HL-60 (cell line): ENCODE results near the gene TAAR1.

Experiments used
- DNase-seq, 2 experiments: peaks; one replicate each; pipeline ENCODE4 v3.0.0-alpha.2; 2010 to 2020; ENCODE audit warnings: low read depth in 1 of 2, low spot score in 1 of 2
- H3K27ac ChIP-seq: fragments of 250-450 bp; sonication (Bioruptor Pico); replicated peaks from 2 replicates; pipeline ENCODE4 v1.5.1; 2020; ENCODE audit warnings: mild to moderate bottlenecking, moderate library complexity
- H3K27me3 ChIP-seq: fragments of 250-450 bp; sonication (Bioruptor Pico); 2 replicates; pipeline ENCODE4 v1.5.1; 2021; ENCODE audit warnings: mild to moderate bottlenecking, moderate library complexity; ENCODE audit not compliant: insufficient read depth, poor library complexity, severe bottlenecking
- H3K4me3 ChIP-seq: replicated peaks from 2 replicates; pipeline ENCODE4 v1.5.1; 2011; ENCODE audit warnings: mild to moderate bottlenecking, control low read depth, low read length; ENCODE audit not compliant: insufficient read depth
- CTCF ChIP-seq: IDR thresholded peaks from one replicate; pipeline ENCODE4 v1.5.1; 2011; ENCODE audit warnings: low read length, control low read depth, inconsistent platforms; ENCODE audit not compliant: insufficient read depth
- GABPA ChIP-seq: IDR thresholded peaks from 2 replicates; pipeline ENCODE4 v1.6.1; 2012; ENCODE audit warnings: low read depth
- POLR2AphosphoS5 ChIP-seq: IDR thresholded peaks from 2 replicates; pipeline ENCODE4 v1.6.1; 2012; ENCODE audit warnings: low read depth
- REST ChIP-seq: IDR thresholded peaks from 2 replicates; pipeline ENCODE4 v1.6.1; 2012; ENCODE audit warnings: low read depth; ENCODE audit not compliant: insufficient replicate concordance
- SPI1 ChIP-seq: IDR thresholded peaks from 2 replicates; pipeline ENCODE4 v1.6.1; 2012; ENCODE audit warnings: low read depth, mild to moderate bottlenecking, borderline replicate concordance

TAAR1 gene

GRCh38 chr6:132675002-132675401 is 16.0 kb upstream of the TAAR1 start:
- Histone ChIP-seq H3K4me3 (no peak overlapping the region), H3K27ac (no peak overlapping the region), H3K27me3 (no peaks in the 10 kb centered on the region)
- TF ChIP-seq SPI1 (no peak), CTCF (no peak), POLR2AphosphoS5 (no peak), REST (no peak), GABPA (no peak)
- no peak for DNase-seq

- no peak overlapping the region for H3K27ac ChIP-seq
- DNase-seq = no peak
- H3K27me3 ChIP-seq = no peaks in the 10 kb centered on the region
- no peak for TF ChIP-seq POLR2AphosphoS5
- TF ChIP-seq CTCF = no peak
- TF ChIP-seq GABPA = no peak
- no peak overlapping the region for H3K4me3 ChIP-seq
These were observed 14.6 kb upstream of the TAAR1 start for GRCh38 chr6:132673376-132674094.

- no peak overlapping the region for H3K4me3 ChIP-seq
- no peak for DNase-seq
These were observed 12.3 kb upstream of the TAAR1 start for GRCh38 chr6:132671295-132671694.

More at GRCh38 chr6:132671295-132671694, 12.3 kb upstream of the TAAR1 start:
- TF ChIP-seq CTCF = no peak
- no peak for TF ChIP-seq GABPA
- no peak for TF ChIP-seq POLR2AphosphoS5
- TF ChIP-seq REST = no peak
- TF ChIP-seq SPI1 = no peak
- H3K27ac ChIP-seq = no peak overlapping the region
- no peaks in the 10 kb centered on the region for H3K27me3 ChIP-seq
